GM13976 (cell line): Measurements from ENCODE around the gene ASTN2.

Experiments
- DNase-seq: peaks from one replicate; pipeline ENCODE4 v3.0.0; 2012; ENCODE audit warnings: low spot score
- CTCF ChIP-seq: IDR thresholded peaks from 2 replicates; pipeline ENCODE4 v1.5.1; 2012; ENCODE audit warnings: borderline replicate concordance, mild to moderate bottlenecking; ENCODE audit not compliant: insufficient read depth; ENCODE audit errors: extremely low read depth, missing control alignments, control extremely low read depth
- in situ Hi-C: fragments of 300-500 bp; cut with MboI; formaldehyde crosslinking; loops from one replicate; pipeline ENCODE4 v1.12.0; 2022; ENCODE audit warnings: low sequenced_read_pairs, mixed read lengths, inconsistent platforms; ENCODE audit not compliant: unreplicated experiment

The ASTN2 gene

GRCh38 chr9:116572095-116572748, 842.6 kb downstream of the ASTN2 start:
- DNase-seq: peak; percentile 76
- in situ Hi-C loops: loop anchor here (10.0 to 25.0 kb wide), 3 partner anchors 63 to 960 kb away; partner anchors contain the start of gene PAPPA
- peak; percentile 77 for TF ChIP-seq CTCF

GRCh38 chr9:116569111-116569510, 845.7 kb downstream of the ASTN2 start:
- in situ Hi-C loops: loop anchor here (25.0 kb wide), 1 partner anchor 957 kb away; no protein-coding TSS in a partner anchor
- no peak for DNase-seq
- TF ChIP-seq CTCF: no peak

- no peak for TF ChIP-seq CTCF
- DNase-seq: no peak
- in situ Hi-C loops: loop anchor here (25.0 kb wide), 1 partner anchor 955 kb away; no protein-coding TSS in a partner anchor
Observed at GRCh38 chr9:116566677-116567488, 848.0 kb downstream of the ASTN2 start.

GRCh38 chr9:116565986-116566385, 848.9 kb downstream of the ASTN2 start:
- TF ChIP-seq CTCF: no peak
- in situ Hi-C loops: loop anchor here (25.0 kb wide), 1 partner anchor 954 kb away; no protein-coding TSS in a partner anchor
- no peak for DNase-seq

GRCh38 chr9:116564266-116564793, 850.5 kb downstream of the ASTN2 start:
- in situ Hi-C loops: loop anchor here (25.0 kb wide), 1 partner anchor 952 kb away; no protein-coding TSS in a partner anchor
- no peak for DNase-seq

More at GRCh38 chr9:116564266-116564793, 850.5 kb downstream of the ASTN2 start:
- no peak for TF ChIP-seq CTCF
